Right renal cortex interstitium (tissue), 3 donors: ENCODE data around the gene SPON1. TPM values are rescaled to one million over a fixed set of nuclear protein-coding genes. Genes with fewer than 3 reads are reported as not detected.
"Not testable (repeated sequence)": the region's sequence is repeated elsewhere in the genome, so short reads cannot be mapped to it uniquely, and the experiment has no call there.

Experiments used
- DNase-seq, 3 donors: peaks; one replicate each; pipeline ENCODE4 v3.0.0-alpha.2; 2013; ENCODE audit warnings: low read depth in 3 of 3, low spot score in 2 of 3
- polyA plus RNA-seq, 3 donors: library from polyadenylated mRNA; unstranded; fragments of 120-200 nt; gene quantifications; one replicate each; pipeline ENCODE4 v1.2.1, GENCODE V29; 2013; ENCODE audit not compliant: insufficient read length in 3 of 3

Gene SPON1
- polyA plus RNA-seq, 3 donors, result 79.1 to 88.0 (median 79.4) TPM

DNA sequence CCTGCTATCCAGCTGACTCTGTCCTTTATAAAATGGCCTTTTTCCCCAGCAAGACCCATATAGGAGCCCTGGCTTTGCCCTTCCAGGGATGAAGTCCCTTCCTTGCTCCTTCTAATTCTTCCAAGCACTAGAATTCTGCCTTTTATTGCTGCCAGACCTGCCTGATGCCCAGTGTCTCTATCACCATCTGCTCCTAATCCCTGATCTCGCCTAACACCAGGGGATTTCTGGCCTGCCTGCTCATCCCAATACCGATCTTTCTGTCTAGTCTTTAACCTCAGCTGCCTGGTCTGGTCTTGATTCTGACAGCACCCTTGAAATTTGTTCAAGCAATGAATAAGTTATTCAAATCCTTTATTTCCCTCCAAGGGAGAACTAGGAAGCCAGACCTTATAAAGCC is 150.2 kb downstream of the SPON1 start:
- DNase-seq, result no peak

DNA sequence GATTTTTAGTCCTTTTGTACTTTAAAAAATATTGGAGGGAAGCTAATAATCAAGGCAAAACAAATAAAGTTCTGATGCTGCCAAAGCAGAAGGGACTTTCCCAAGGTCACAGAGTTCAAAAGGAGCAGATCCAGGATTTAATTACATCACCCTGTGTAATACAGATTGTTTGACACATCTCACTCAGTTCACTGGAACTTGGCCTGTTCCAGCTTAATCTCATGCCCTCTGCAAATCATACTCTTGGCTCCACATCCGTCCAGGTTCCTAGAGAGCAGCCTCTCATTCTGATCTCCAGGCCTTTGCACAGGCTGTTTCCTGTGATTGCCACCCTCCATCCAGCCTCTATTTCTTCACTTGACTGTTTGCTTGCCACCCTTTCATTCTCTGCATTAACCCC is 151.7 kb downstream of the SPON1 start:
- no peak for DNase-seq

DNA sequence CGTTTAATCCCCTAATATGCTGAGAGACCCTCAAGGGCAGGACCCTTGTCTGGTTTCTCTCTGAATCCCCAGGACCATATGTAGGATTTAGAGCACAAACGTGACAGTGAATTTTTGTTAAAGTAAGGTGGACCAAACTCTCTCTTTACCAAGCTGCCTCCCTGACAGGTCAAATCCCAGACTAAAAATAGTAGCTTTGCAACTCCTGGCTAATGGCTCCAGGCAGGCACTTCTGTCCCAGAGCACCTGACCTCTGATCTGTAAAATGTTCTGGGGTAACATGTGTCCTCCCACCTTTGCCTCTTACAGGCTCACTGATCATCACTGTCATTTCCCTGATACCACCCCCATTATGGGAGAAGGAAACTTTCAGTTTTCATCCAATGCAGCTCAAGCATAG is 152.3 kb downstream of the SPON1 start:
- DNase-seq, result no peak

DNA sequence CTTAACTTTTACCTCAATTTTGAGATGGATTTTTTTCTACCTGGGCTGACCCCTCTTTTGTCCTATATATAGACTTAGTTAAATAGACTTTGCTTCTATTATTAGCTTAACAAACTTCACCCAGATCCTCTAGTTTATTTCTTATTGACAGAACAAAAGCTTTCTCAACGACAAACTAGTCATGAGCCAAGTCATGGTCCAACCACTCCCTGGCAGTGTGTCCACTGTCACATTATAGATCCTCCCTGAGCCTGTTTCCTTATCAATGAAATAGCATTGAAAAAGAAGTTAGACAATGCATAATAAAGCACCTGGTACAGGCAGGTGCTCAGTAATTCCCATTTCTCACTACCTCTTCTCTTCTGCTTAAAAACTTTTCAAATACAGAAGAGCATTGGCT is 155.1 kb downstream of the SPON1 start:
- DNase-seq, result no peak

DNA sequence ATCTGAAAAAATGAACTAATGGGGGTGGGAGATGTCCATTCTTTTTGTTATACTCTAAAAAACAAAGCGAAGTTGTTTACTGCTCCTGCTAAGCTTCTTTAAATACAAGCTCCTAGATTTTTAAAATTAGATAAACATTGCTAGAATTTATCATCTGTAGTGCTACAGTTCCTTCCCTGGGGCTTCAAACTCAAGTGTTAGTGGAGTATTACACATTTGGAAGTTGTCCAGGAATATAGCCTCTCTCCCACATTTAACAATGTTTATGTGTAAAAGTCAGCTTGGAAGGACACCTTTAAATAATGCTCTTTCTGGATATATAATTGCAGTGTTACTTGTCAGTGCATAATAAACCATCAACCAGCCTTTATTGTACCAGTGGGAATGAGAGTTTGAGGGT is 155.5 kb downstream of the SPON1 start:
- no peak for DNase-seq

DNA sequence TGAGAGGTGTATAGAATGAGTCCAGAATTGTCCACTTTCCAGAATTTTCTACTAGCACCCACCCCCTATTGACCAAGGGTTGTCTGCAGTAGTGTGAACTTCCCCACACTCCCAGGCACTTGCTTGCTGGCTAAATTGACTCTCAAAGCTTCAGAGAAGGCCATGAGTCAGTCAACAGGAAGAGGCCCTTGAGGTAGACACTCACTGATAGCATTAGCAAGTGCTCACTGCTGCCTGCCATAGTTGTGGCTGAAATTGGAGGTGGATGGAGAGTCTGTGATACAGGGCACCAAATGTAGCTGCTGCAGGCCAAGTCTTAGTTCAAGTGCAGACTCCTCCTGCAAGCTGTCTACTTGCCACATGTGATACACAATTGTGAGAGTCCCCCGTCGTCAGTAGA is 156.8 kb downstream of the SPON1 start:
- no peak for DNase-seq

DNA sequence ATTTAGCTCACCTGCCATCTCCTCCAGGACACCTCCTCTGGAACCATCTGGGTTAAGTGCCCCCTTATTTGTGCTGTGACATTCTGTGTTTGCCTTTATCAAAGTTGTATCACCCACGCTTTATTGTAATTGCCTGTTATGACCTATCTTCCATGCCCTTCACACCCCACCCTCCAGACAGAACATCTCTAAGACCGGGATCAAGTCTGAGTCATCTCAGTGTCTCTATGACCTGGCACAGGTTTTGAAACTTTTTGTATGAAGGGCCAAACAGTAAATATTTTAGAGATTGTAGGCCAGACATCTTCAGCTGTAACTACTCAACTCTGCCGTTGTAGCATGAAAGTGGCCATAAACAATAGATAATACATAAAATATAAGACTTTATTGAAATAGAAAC is 161.8 kb downstream of the SPON1 start:
- DNase-seq, result no peak

DNA sequence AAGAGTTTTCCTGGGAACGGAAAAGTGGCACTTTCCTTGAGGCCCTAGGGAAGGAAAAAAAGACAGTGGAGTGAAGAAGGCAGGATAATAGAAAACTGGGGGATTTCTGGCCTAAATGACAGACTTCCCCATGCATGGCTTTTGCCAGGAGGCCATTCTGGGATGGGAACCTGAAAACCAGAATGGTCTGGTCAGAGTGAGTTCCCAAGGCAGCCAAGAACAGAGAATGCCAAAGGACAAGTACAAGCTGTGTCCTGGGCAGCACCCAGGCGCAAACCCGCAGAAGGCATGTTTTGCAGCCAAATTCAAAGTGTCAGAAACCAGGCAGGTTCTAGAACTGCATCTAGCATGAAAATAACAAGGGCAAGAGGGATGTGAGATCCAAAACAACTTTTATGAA is 162.4 kb downstream of the SPON1 start:
- no peak for DNase-seq

DNA sequence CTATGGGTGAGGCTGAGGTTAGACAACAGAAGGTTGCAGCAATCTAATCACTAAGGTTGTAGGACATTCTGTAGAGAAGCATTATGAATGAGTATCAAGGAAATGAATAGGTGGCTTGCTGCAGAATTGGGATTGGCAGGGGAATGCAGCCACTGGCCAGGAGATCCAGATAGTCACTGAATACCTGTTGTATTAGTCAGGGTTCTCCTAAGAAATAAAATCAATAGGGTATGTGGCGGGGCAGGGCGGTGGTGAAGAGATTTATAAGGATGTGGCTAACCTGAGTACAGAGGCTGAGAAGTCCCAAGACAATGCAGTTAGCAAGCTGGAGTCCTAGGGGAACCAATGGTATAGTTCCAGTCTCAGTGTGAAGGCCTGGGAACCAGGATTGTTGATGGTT is 163.0 kb downstream of the SPON1 start:
- no peak for DNase-seq

DNA sequence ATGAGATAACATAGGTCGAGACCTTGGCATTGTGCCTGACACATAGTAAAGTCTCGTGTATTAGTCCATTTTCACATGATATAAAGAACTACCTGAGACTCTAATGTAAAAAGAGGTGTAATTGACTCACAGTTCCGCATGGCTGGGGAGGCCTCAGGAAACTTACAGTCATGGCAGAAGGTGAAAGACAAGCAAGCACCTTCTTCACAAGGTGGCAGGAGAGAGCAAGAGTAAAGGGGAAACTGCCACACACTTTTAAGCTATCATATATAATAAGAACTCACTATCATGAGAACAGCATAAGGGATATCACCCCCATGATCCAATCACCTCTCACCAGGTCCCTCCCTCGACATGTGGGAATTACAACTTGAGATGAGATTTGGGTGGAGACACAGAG is 165.2 kb downstream of the SPON1 start:
- DNase-seq, result no peak

DNA sequence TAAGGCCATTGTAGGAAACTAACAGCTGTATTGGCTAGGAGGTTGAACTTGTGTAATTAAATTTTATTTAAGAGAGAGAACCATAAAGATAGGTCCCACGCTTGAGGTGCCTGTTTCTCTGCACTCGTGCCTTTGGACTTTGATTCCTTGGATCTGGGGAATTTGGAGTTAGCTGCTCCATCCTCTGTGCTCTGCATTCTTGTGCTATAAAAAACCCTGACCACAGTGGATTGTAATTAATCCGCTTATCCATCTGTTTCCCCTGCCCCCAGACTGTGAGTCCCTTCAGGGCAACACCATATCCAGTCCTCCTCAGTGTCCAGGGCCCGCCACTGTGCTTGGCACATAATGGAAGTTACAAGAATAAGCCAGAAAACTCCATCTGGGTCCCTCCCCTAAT is 169.8 kb downstream of the SPON1 start:
- DNase-seq, result no peak

DNA sequence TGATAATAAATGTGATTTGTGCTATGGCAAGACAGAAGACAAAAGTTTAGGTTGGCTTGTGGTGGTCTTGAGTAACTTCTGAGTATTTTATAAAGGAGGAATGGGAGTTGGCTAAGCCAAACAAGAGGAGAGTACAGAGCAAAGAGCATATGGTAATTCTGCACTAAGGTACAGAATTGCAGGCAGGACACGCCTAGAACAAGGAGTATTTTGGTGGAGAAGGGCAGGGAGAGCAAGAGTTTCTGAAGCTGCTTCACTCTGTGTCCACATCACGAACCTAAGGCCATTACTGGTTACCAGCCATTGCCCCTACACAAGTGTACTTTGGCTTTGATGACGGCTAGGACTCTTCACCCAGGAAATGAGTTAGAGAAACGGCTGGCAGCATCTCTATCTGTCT is 170.9 kb downstream of the SPON1 start:
- no peak for DNase-seq

DNA sequence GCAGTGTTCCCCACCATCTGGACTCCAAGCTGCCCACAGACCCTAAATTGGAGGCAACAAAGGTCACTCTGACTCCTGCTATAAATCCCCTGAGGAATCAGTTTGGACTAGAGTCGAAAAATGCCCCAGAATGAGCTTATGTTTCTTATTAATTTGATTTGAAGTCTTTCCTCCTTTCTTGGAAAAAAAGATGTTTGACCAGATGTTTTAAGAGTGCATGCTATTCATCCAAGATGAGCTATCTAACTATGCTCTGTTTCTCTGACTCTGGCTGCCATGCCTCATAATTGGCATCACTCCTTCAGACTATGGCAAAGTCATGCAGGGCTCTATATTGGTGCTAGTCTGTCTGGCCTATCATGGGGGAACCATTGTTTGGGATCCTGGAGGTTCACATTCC is 174.0 kb downstream of the SPON1 start:
- no peak for DNase-seq

DNA sequence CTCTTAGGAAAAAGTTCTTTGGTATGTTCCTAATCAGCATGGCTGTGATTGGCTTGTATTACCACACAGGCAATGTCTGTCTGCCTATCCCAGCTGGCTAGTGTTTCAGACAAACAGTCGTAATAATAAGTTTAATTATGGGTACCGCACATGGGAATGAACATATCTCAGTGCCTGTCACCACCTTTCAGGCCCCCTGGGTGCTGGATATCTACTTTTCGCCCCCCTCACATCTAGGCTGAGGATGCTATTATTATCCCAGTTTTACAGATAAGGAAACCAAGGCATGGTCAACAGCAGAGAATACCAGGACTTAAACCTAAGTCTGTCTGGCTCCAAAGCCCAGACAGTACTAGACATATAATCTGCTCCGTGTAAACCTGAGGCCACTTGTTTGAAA is 174.8 kb downstream of the SPON1 start:
- DNase-seq, result no peak

DNA sequence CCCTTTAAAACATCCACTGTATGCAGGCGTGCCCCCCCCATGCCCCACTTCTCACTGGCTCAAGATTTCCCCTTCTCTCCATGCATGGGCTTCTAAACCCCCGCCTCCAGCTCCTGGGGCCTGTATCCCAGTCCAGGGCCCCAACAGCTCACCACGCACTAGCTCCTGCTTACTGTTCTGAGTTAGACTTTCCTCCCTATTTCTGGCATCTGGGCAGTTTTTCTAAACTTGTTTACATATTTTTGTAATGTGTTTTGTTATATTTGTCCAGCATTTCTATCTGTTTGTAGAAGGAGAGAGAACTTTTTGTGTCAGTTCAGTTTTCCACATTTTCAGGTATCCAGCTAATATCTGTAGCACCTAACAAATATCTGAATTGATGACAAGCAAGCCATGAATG is 178.5 kb downstream of the SPON1 start:
- no peak for DNase-seq

DNA sequence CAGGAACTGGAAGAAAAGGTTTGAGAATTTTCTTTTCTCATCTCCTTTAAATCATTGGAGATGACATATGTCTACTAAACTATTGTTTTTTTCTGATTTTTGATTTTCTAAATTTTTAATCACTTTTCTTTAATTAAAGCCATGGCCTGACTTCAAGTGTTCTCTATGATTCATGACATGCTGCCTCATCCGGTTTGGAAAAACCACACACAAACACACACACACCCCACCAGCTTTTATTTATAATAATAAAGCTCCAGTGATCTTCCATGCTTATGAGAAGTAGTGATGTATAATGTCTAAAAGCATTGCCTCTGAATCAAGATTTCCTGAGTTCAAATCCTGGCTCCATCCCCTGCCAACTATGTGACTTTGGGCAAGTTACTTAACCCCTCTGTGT is 179.2 kb downstream of the SPON1 start:
- DNase-seq, result no peak

DNA sequence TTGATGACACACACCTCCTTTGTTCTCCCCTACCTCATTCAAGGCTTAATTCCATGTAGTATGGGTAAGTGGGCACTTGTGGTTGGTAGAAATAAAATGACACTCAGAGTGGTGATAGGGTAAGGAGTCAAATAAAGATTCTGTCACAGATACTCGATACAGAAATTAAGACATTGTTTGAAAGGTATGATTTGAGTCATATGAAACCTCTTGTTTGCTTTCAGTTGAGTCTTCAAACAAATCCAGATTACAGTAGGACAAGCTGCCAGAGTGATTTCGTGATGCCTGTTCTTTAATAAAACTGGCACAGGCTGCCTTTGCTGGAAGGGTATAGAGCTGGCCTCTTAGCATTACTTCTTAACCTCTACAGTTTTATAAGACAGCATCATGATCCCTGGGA is 182.4 kb downstream of the SPON1 start:
- DNase-seq, result no peak

DNA sequence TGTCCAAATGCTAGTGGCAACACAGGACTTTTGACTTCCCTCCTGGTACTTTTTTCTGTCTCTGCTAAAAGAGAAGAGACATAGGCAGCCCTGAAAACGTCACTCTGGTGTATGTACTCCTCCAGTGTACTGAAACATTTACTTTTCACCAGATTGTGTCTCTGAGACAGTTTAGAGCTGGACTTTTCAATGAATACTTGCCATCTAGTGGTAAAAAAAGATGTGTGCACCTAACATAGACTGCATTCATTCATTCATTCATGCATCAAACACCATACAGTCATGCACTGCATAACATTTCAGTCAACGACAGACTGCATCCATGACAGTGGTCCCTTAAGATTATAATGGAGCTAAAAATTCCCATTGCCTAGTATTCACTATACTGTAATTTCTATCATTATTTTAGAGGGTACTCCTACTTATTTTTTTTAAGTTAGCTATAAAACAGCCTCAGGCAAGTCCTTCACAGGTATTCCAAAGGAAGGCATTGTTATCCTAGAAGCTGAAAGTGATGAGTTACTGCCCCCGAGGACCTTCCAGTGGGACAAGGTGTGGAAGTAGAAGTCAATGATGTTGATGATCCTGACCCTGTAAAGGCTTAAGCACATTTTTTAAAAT is 186.2 kb downstream of the SPON1 start:
- DNase-seq, result peak in 2 of 3 donors; percentile 9 to 16

DNA sequence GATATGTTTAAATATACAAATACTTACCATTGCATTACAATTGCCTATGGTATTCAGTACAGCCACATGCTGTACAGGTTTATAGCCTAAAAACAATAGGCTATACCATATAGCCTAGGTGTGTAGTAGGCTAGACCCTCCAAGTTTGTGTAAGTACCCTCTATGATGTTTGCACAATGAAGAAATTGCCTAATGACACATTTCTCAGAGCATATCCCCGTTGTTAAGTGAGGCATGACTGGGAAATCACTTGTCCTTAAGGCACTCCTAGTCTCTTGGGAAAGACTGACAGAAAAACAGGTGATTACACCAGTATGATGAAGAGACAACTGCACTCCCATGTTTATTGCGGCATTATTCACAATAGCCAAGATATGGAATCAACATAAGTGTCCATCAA is 187.2 kb downstream of the SPON1 start:
- DNase-seq, result no peak

DNA sequence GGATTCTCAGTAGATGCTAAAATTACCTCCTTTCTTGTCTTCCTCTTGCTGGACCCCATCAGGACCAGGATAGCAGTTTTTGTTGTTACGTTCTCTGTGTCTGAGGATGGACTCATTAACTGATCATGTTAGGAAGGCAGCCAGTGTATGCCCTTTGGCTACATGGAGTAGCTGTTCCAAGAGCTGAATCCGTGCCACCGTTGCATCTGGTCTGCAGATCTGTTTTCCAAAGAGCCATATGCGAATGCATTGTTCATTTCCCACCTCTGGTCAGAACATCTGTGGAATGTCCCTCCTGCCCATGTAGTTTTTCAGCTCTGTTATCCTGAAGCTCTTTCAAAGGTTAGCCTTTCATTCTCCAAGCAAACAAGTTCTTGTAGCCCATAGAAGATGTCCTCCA is 188.4 kb downstream of the SPON1 start:
- no peak for DNase-seq

DNA sequence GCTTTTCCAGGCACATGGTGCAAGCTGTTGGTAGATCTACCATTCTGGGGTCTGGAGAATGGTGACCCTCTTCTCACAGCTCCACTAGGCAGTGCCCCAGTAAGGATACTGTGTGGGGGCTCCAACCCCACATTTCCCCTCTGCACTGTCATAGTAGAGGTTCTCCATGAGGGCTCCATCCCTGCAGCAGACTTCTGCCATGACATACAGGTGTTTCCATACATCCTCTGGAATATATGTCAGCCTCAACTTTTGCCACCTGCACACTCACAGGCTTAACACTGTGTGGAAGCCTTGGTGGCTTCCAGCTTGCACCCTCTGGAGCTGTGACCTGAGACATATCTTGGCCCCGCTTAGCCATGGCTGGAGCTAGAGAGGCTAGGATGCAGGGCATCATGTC is 191.6 kb downstream of the SPON1 start:
- DNase-seq, result not testable (repeated sequence)

DNA sequence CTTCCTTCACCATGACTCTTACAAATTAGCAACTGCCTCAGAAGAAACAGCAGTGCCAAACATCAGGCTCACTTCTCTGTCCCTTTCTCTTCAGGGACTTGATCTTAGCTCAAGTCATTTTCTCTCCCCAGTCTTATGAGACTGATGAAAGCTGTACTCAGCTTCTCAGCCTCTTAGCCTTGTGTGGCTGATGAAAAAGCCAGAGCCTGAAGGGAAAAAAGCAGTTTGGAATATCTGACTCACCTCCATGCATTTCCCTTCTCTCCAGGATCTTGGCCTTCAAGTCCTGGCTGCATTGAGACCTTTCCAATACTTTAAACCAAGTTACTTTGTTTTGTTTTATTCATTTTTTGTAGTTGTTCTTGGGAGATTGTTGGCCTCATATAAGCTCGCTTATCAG is 195.9 kb downstream of the SPON1 start:
- DNase-seq, result no peak

DNA sequence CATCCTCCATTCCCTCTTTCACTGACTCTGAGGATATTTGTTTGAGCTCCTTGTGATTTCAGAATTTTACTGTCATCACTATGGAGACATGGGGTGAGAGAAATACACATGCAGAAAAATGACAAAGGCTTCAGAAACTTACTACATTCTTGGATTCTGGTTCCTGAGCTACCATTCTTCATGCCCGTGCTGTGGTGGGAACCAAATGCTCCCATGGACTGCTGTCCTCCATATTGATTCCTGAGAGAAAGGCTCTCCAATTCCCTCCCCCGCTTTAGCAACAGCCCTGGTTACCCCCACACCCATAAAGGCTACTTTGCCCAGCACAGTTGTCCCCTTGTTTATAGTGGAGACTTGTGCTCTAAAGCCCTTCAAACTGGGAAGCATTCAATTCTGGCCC is 201.1 kb downstream of the SPON1 start:
- DNase-seq, result no peak
